Measurements from ENCODE around the gene G2E3.

Gene G2E3

DNA sequence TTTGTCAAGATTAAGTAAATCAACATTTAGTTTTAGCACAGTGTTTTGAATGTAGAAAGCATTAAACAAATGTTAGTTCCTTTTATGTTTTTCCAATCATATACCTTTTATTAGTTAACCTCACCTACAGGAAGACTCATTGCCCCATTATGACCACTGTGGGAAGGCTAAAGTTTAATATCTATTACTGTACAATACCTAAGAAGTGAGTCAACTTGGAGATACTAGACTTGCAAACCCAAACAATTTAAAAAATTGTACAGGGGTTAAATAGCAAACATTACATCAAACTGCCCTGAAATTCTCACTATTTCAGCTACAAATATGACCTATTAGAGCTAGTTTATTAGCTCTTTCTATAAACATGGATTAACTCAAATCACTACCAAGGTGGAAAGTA lies 8.6 kb upstream of the G2E3 start:
- no peak overlapping the region for H3K9ac ChIP-seq (ENCODE audit: low read length)
- H3K4me2 ChIP-seq (ENCODE audit: low read length) = no peak overlapping the region
- H2AFZ ChIP-seq (ENCODE audit: low read depth, low read length) = no peak overlapping the region
- H3K4me3 ChIP-seq (ENCODE audit: low read length) = no peak overlapping the region
- H3K36me3 ChIP-seq (replicated peaks; ENCODE audit: low read depth, low read length) = no peaks in the 10 kb centered on the region
- H3K9me3 ChIP-seq (ENCODE audit: insufficient read depth, low read length) = no peaks in the 10 kb centered on the region
- H3K4me1 ChIP-seq (ENCODE audit: low read length) = peaks cover 3% of the 10 kb centered on the region; the same call in 1 of the 2 replicates
- no peak overlapping the region for H3K27ac ChIP-seq (ENCODE audit: low read length)
- no peak for TF ChIP-seq EZH2phosphoT487 (IDR thresholded peaks at IDR 0.05; ENCODE audit: low read depth)
- TF ChIP-seq, protein P1, sequence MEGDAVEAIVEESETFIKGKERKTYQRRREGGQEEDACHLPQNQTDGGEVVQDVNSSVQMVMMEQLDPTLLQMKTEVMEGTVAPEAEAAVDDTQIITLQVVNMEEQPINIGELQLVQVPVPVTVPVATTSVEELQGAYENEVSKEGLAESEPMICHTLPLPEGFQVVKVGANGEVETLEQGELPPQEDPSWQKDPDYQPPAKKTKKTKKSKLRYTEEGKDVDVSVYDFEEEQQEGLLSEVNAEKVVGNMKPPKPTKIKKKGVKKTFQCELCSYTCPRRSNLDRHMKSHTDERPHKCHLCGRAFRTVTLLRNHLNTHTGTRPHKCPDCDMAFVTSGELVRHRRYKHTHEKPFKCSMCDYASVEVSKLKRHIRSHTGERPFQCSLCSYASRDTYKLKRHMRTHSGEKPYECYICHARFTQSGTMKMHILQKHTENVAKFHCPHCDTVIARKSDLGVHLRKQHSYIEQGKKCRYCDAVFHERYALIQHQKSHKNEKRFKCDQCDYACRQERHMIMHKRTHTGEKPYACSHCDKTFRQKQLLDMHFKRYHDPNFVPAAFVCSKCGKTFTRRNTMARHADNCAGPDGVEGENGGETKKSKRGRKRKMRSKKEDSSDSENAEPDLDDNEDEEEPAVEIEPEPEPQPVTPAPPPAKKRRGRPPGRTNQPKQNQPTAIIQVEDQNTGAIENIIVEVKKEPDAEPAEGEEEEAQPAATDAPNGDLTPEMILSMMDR (IDR thresholded peaks at IDR 0.05; ENCODE audit: low read depth, low read length) = no peak
- H3K79me2 ChIP-seq (ENCODE audit: low read length) = no peaks in the 10 kb centered on the region
- no peaks in the 10 kb centered on the region for H3K27me3 ChIP-seq (ENCODE audit: low read depth, low read length)
- no peaks in the 10 kb centered on the region for H4K20me1 ChIP-seq (ENCODE audit: insufficient read depth, low read length)

GRCh38 chr14:30551460-30551859 lies 7.5 kb upstream of the G2E3 start:
- Histone ChIP-seq H3K79me2 (ENCODE audit: low read length) (no peaks in the 10 kb centered on the region), H3K27ac (ENCODE audit: low read length) (no peak overlapping the region), H4K20me1 (ENCODE audit: insufficient read depth, low read length) (no peaks in the 10 kb centered on the region), H3K27me3 (ENCODE audit: low read depth, low read length) (no peaks in the 10 kb centered on the region), H3K36me3 (replicated peaks; ENCODE audit: low read depth, low read length) (no peaks in the 10 kb centered on the region), H3K9me3 (ENCODE audit: insufficient read depth, low read length) (no peaks in the 10 kb centered on the region), H3K9ac (ENCODE audit: low read length) (no peak overlapping the region), H3K4me1 (ENCODE audit: low read length) (peaks cover 3% of the 10 kb centered on the region; the same call in 1 of the 2 replicates), H3K4me2 (ENCODE audit: low read length) (no peak overlapping the region), H3K4me3 (ENCODE audit: low read length) (no peak overlapping the region), H2AFZ (ENCODE audit: low read depth, low read length) (no peak overlapping the region)
- TF ChIP-seq, protein P1 (IDR thresholded peaks at IDR 0.05; ENCODE audit: low read depth, low read length) = no peak
- no peak for TF ChIP-seq EZH2phosphoT487 (IDR thresholded peaks at IDR 0.05; ENCODE audit: low read depth)

- TF ChIP-seq, protein P1 (IDR thresholded peaks at IDR 0.05; ENCODE audit: low read depth, low read length) = no peak
- TF ChIP-seq EZH2phosphoT487 (IDR thresholded peaks at IDR 0.05; ENCODE audit: low read depth) = no peak
- Histone ChIP-seq H3K27me3 (ENCODE audit: low read depth, low read length) (no peaks in the 10 kb centered on the region), H3K27ac (ENCODE audit: low read length) (no peak overlapping the region), H3K36me3 (replicated peaks; ENCODE audit: low read depth, low read length) (no peaks in the 10 kb centered on the region), H3K4me1 (ENCODE audit: low read length) (peaks cover 7% of the 10 kb centered on the region; the same call in 1 of the 2 replicates), H2AFZ (ENCODE audit: low read depth, low read length) (peak overlapping the region; percentile 46; the same call in 1 of the 2 replicates), H3K4me2 (ENCODE audit: low read length) (no peak overlapping the region), H3K9ac (ENCODE audit: low read length) (no peak overlapping the region), H3K9me3 (ENCODE audit: insufficient read depth, low read length) (no peaks in the 10 kb centered on the region), H3K79me2 (ENCODE audit: low read length) (no peaks in the 10 kb centered on the region), H3K4me3 (ENCODE audit: low read length) (no peak overlapping the region), H4K20me1 (ENCODE audit: insufficient read depth, low read length) (no peaks in the 10 kb centered on the region)
Observed at GRCh38 chr14:30553311-30553989, 5.5 kb upstream of the G2E3 start.

- Histone ChIP-seq H3K4me1 (ENCODE audit: low read length) (peaks cover 22% of the 10 kb centered on the region), H3K36me3 (replicated peaks; ENCODE audit: low read depth, low read length) (peaks cover 8% of the 10 kb centered on the region), H3K9ac (ENCODE audit: low read length) (peak overlapping the region; percentile 88), H3K9me3 (ENCODE audit: insufficient read depth, low read length) (no peaks in the 10 kb centered on the region), H2AFZ (ENCODE audit: low read depth, low read length) (peak overlapping the region; percentile 90), H4K20me1 (ENCODE audit: insufficient read depth, low read length) (peaks cover 31% of the 10 kb centered on the region), H3K27ac (ENCODE audit: low read length) (no peak overlapping the region), H3K79me2 (ENCODE audit: low read length) (peaks cover 44% of the 10 kb centered on the region), H3K4me2 (ENCODE audit: low read length) (peak overlapping the region; percentile 95), H3K4me3 (ENCODE audit: low read length) (peak overlapping the region; percentile 91), H3K27me3 (ENCODE audit: low read depth, low read length) (no peaks in the 10 kb centered on the region)
- TF ChIP-seq, protein P1 (IDR thresholded peaks at IDR 0.05; ENCODE audit: low read depth, low read length) = no peak
- TF ChIP-seq EZH2phosphoT487 (IDR thresholded peaks at IDR 0.05; ENCODE audit: low read depth) = no peak
Observed at GRCh38 chr14:30558362-30558674, 640 bp upstream of the G2E3 start.
